ENCODE measurements around the gene MITD1.

The MITD1 gene

GRCh38 chr2:99180755-99181623, at the start of gene MITD1, which contains the start of gene MRPL30:
MITD1 (minus strand) TSS chr2:99181058; CDS start chr2:99180981, 77 bp downstream.
MRPL30 (plus strand) TSS chr2:99181184; CDS start chr2:99186204, 5,020 bp downstream.
- Mint-ChIP-seq H3K36me3 (ENCODE audit: low read depth) (peaks cover 25% of the 10 kb centered on the region), H3K4me3 (peak within 1 kb of the TSS; percentile 100), H3K9me3 (peaks cover 8% of the 10 kb centered on the region), H3K27me3 (ENCODE audit: low read depth, poor library complexity) (no peaks in the 10 kb centered on the region), H3K4me1 (peaks cover 42% of the 10 kb centered on the region), H3K27ac (peak within 1 kb of the TSS; percentile 98)
- no peak for TF ChIP-seq CTCF (IDR thresholded peaks at IDR 0.05)
- DNase-seq = peak; percentile 86

- H3K27me3 Mint-ChIP-seq (ENCODE audit: low read depth, poor library complexity) = no peaks in the 10 kb centered on the region
- DNase-seq = no peak
- peak overlapping the region; percentile 13 for H3K27ac Mint-ChIP-seq
- no peak overlapping the region for H3K4me3 Mint-ChIP-seq
- H3K36me3 Mint-ChIP-seq (ENCODE audit: low read depth) = peaks cover 24% of the 10 kb centered on the region
- no peak for TF ChIP-seq CTCF (IDR thresholded peaks at IDR 0.05)
- H3K4me1 Mint-ChIP-seq = no peaks in the 10 kb centered on the region
- no peaks in the 10 kb centered on the region for H3K9me3 Mint-ChIP-seq
Observed at GRCh38 chr2:99217929-99218501, 37.2 kb upstream of the MITD1 start.

- no peak for DNase-seq
- no peaks in the 10 kb centered on the region for H3K27me3 Mint-ChIP-seq (ENCODE audit: low read depth, poor library complexity)
- H3K27ac Mint-ChIP-seq = no peak overlapping the region
- H3K36me3 Mint-ChIP-seq (ENCODE audit: low read depth) = peaks cover 24% of the 10 kb centered on the region
- H3K9me3 Mint-ChIP-seq = no peaks in the 10 kb centered on the region
- no peak overlapping the region for H3K4me3 Mint-ChIP-seq
- H3K4me1 Mint-ChIP-seq = no peaks in the 10 kb centered on the region
- TF ChIP-seq CTCF (IDR thresholded peaks at IDR 0.05) = no peak
Observed at GRCh38 chr2:99216096-99216495, 35.2 kb upstream of the MITD1 start.

- no peak for DNase-seq
- Mint-ChIP-seq H3K27ac (no peak overlapping the region), H3K4me3 (no peak overlapping the region), H3K9me3 (peaks cover 63% of the 10 kb centered on the region), H3K27me3 (ENCODE audit: low read depth, poor library complexity) (peaks cover 3% of the 10 kb centered on the region), H3K36me3 (ENCODE audit: low read depth) (peaks cover 80% of the 10 kb centered on the region), H3K4me1 (no peaks in the 10 kb centered on the region)
- TF ChIP-seq CTCF (IDR thresholded peaks at IDR 0.05) = no peak
Observed at GRCh38 chr2:99205491-99205890, 24.6 kb upstream of the MITD1 start.

GRCh38 chr2:99201959-99202678, 21.3 kb upstream of the MITD1 start:
- peaks cover 60% of the 10 kb centered on the region for H3K36me3 Mint-ChIP-seq (ENCODE audit: low read depth)
- peak overlapping the region; percentile 95 for H3K27ac Mint-ChIP-seq
- DNase-seq = no peak
- TF ChIP-seq CTCF (IDR thresholded peaks at IDR 0.05) = no peak
- H3K4me1 Mint-ChIP-seq = no peaks in the 10 kb centered on the region
- peaks cover 3% of the 10 kb centered on the region for H3K27me3 Mint-ChIP-seq (ENCODE audit: low read depth, poor library complexity)
- H3K9me3 Mint-ChIP-seq = peaks cover 39% of the 10 kb centered on the region
- H3K4me3 Mint-ChIP-seq = no peak overlapping the region
